ENCODE data around the gene KDM5B. TPM values are rescaled to one million over a fixed set of nuclear protein-coding genes. Genes with fewer than 3 reads are reported as not detected.

Gene KDM5B
- total and polyA plus RNA-seq, 9 of the 15 experiments (the other 6 are each of a cell fraction or from before 2014, with no cell fraction given) = 15.4 to 90.6 (median 57.1) TPM

DNA sequence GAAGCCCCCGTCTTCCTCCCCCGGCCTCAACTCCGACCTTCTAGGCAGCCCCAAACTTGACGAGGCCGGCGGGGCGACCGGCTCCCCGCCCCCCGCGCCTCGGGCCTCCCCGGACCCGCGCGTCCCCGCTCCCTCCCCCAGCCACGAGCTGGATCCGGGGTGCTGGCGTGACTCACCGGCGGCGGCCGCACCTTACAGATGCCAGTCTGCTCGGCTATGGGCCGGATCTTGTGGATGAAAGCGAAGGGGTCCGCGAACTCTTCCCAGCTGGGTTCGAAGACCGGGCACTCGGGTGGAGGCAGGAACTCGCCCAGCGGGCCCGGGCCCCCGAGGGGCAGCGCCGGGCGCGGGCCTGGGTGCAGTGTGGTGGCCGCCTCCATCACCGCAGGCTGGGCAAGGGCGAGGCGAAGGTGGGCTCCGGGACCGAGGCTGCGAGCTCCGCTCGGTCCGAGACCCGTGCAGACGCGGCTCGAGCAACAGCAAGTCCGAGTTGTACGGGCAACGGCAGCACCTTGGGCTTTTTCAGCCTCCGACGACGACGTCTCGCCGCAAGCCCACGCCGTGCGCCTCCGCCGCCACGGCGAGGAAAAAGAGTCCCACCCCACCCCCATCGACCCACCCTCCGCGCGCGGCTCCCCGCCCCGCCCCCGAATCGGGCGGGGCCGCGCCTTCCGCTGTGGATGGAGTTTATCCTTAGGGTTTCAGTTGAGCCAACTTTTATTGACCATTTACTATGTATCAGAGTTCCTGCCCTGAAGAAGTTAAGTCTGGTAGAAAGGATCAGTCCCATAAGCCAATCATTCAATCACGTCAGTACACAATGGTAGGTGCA lies at the start of gene KDM5B (continued):
- TF ChIP-seq E2F1 (CRISPR knock-in tag; IDR thresholded peaks at IDR 0.05) = no peak
- TF ChIP-seq ZNF263 (CRISPR knock-in tag; IDR thresholded peaks at IDR 0.05; ENCODE audit: borderline replicate concordance) = no peak
- no peak for TF ChIP-seq ZNF57 (CRISPR knock-in tag; IDR thresholded peaks at IDR 0.05)
- TF ChIP-seq MAFF (IDR thresholded peaks at IDR 0.05; ENCODE audit: low read length) = no peak
- peak; percentile 56 for TF ChIP-seq PHF20 (IDR thresholded peaks at IDR 0.05; ENCODE audit: partially characterized antibody)
- no peak for TF ChIP-seq HEY1 (CRISPR knock-in tag; IDR thresholded peaks at IDR 0.05; ENCODE audit: borderline replicate concordance)
- no peak for TF ChIP-seq ATF2 (CRISPR knock-in tag; IDR thresholded peaks at IDR 0.05)
- peak; percentile 70 for TF ChIP-seq SP1 (CRISPR knock-in tag; IDR thresholded peaks at IDR 0.05)
- TF ChIP-seq TCF7 (IDR thresholded peaks at IDR 0.05; ENCODE audit: borderline replicate concordance) = no peak
- TF ChIP-seq NR2C1 (IDR thresholded peaks at IDR 0.05) = no peak
- TF ChIP-seq NR2C1 (tag; IDR thresholded peaks at IDR 0.05) = no peak
- TF ChIP-seq HDGF (IDR thresholded peaks at IDR 0.05) = no peak
- TF ChIP-seq SNIP1 (IDR thresholded peaks at IDR 0.05; ENCODE audit: low read depth) = no peak
- TF ChIP-seq ARNT (IDR thresholded peaks at IDR 0.05) = no peak
- TF ChIP-seq RFX1 (IDR thresholded peaks at IDR 0.05) = no peak
- no peak for TF ChIP-seq SNRNP70 (optimal IDR thresholded peaks at IDR 0.05; ENCODE audit: low read depth, low read length)
- no peak for TF ChIP-seq EWSR1 (IDR thresholded peaks at IDR 0.05; ENCODE audit: borderline replicate concordance, low read depth, partially characterized antibody)
- no peak for TF ChIP-seq TARDBP (IDR thresholded peaks at IDR 0.05)

Data from K562 (cell line).